Renal cortex interstitium (tissue), 11 donors: ENCODE results near the gene GNAS. TPM values are rescaled to one million over a fixed set of nuclear protein-coding genes. Genes with fewer than 3 reads are reported as not detected.
"Not testable (repeated sequence)": the region's sequence is repeated elsewhere in the genome, so short reads cannot be mapped to it uniquely, and the experiment has no call there.

ENCODE experiments used
- DNase-seq, 11 donors: peaks; one replicate each; pipeline ENCODE4 v3.0.0-alpha.2; 2013; ENCODE audit warnings: low read depth in 9 of 11, low spot score in 4 of 11; ENCODE audit errors: extremely low read depth in 1 of 11
- polyA plus RNA-seq, 3 donors: library from polyadenylated mRNA; unstranded; fragments of 120-200 nt; gene quantifications; one replicate each; pipeline ENCODE4 v1.2.1, GENCODE V29; 2013; ENCODE audit not compliant: insufficient read length in 3 of 3

Gene GNAS
- polyA plus RNA-seq, 3 donors, result 1,846 to 2,284 (median 1,968) TPM

GRCh38 chr20:58938541-58938940, 86.0 kb downstream of the GNAS start:
- DNase-seq, result no peak

- DNase-seq, result no peak
Measured at GRCh38 chr20:58941471-58941870, 89.0 kb downstream of the GNAS start.

- DNase-seq, result no peak
Measured at GRCh38 chr20:58942549-58942948, 90.0 kb downstream of the GNAS start.

- DNase-seq, result no peak
Measured at GRCh38 chr20:58944610-58945009, 92.1 kb downstream of the GNAS start.

- DNase-seq, result no peak
Measured at GRCh38 chr20:58945965-58946631, 93.6 kb downstream of the GNAS start.

GRCh38 chr20:58947797-58948388, 95.4 kb downstream of the GNAS start:
- DNase-seq, result not testable (repeated sequence)

- DNase-seq, result no peak
Measured at GRCh38 chr20:58950603-58951002, 98.1 kb downstream of the GNAS start.

GRCh38 chr20:58953050-58953449, 100.5 kb downstream of the GNAS start:
- DNase-seq, result no peak

- no peak for DNase-seq
Measured at GRCh38 chr20:58956078-58956477, 103.6 kb downstream of the GNAS start.

GRCh38 chr20:58959652-58960051, 107.1 kb downstream of the GNAS start:
- DNase-seq, result no peak

Other genes starting within 250 kb of the GNAS start
- 10 to 100 TPM; 60.2 to 88.8 (median 64.3) TPM for gene STX16, start 201.4 kb upstream of the GNAS start, polyA plus RNA-seq
- 10 to 100 TPM; 35.7 to 54.4 (median 46.9) TPM for gene NPEPL1, start 159.9 kb upstream of the GNAS start, polyA plus RNA-seq
- gene GNAS-AS1, start 1.8 kb upstream of the GNAS start, polyA plus RNA-seq, result 1 to 10 TPM in 2 of 3 donors, under 1 TPM in 1; 0.97 to 1.4 (median 1.1) TPM
- 100 to 1,000 TPM; 139 to 146 (median 141) TPM for gene NELFCD, start 128.5 kb downstream of the GNAS start, polyA plus RNA-seq
- gene CTSZ, start 154.5 kb downstream of the GNAS start, polyA plus RNA-seq, result 10 to 100 TPM; 72.7 to 79.1 (median 78.6) TPM
- 1 to 10 TPM; 1.9 to 3.2 (median 2.9) TPM for gene TUBB1, start 166.7 kb downstream of the GNAS start, polyA plus RNA-seq
- 100 to 1,000 TPM; 170 to 266 (median 207) TPM for gene ATP5F1E, start 179.6 kb downstream of the GNAS start, polyA plus RNA-seq
- gene PRELID3B, start 190.1 kb downstream of the GNAS start, polyA plus RNA-seq, result 10 to 100 TPM; 65.5 to 82.4 (median 69.7) TPM